OCI-LY3 (cell line): ENCODE data around the gene BRINP3.

Experiments
- H2AFZ ChIP-seq: fragments of 200-600, 300-600 bp; shearing (Covaris generic); 2 replicates; pipeline ENCODE4 v1.6.0; 2014; ENCODE audit warnings: antibody characterized with exemption, low read depth, low read length
- H3K27ac ChIP-seq: fragments of 200-600, 300-600 bp; sonication (generic); 2 replicates; pipeline ENCODE4 v1.5.1; 2014; ENCODE audit warnings: mild to moderate bottlenecking, low read length, moderate library complexity, mixed read lengths
- H3K27me3 ChIP-seq: fragments of 200-600, 300-600 bp; sonication (generic); 2 replicates; pipeline ENCODE4 v1.6.1; 2014; ENCODE audit warnings: low read depth, low read length, mixed read lengths
- H3K36me3 ChIP-seq: fragments of 200-600, 300-600 bp; sonication (generic); replicated peaks from 2 replicates; pipeline ENCODE3; 2014; ENCODE audit warnings: low read depth, low read length, mixed read lengths
- H3K4me1 ChIP-seq: fragments of 300-600, 200-600 bp; sonication (generic); 2 replicates; pipeline ENCODE4 v1.6.1; 2014; ENCODE audit warnings: low read length, mixed read lengths
- H3K4me2 ChIP-seq: fragments of 200-600, 300-600 bp; sonication (generic); 2 replicates; pipeline ENCODE4 v1.6.1; 2014; ENCODE audit warnings: low read length, mixed read lengths
- H3K4me3 ChIP-seq: fragments of 300-600, 200-600 bp; sonication (generic); 2 replicates; pipeline ENCODE4 v1.5.1; 2014; ENCODE audit warnings: antibody characterized with exemption, mild to moderate bottlenecking, low read length, moderate library complexity
- H3K79me2 ChIP-seq: fragments of 300-600, 200-600 bp; shearing (Covaris generic); 2 replicates; pipeline ENCODE4 v1.6.1; 2014; ENCODE audit warnings: mild to moderate bottlenecking, low read length, mixed read lengths
- H3K9ac ChIP-seq: fragments of 300-600, 200-600 bp; shearing (Covaris generic); 2 replicates; pipeline ENCODE4 v1.6.0; 2014; ENCODE audit warnings: mild to moderate bottlenecking, low read length, moderate library complexity
- H3K9me3 ChIP-seq: fragments of 200-600, 300-600 bp; shearing (Covaris generic); 2 replicates; pipeline ENCODE4 v1.6.1; 2014; ENCODE audit warnings: low read length, mixed read lengths; ENCODE audit not compliant: insufficient read depth
- H4K20me1 ChIP-seq: fragments of 200-600, 300-600 bp; sonication (generic); 2 replicates; pipeline ENCODE4 v1.6.1; 2016; ENCODE audit warnings: low read length, mixed read lengths; ENCODE audit not compliant: insufficient read depth
- CTCF ChIP-seq: fragments of 200-600, 300-600 bp; sonication (generic); IDR thresholded peaks from 2 replicates; pipeline ENCODE4 v1.5.1; 2014; ENCODE audit warnings: antibody characterized with exemption, low read length, low read depth
- EZH2phosphoT487 ChIP-seq: fragments of 200-600 bp; shearing (Covaris generic); IDR thresholded peaks from 2 replicates; pipeline ENCODE4 v1.6.1; 2018; ENCODE audit warnings: antibody characterized with exemption, mixed run types, low read depth

BRINP3 gene

GRCh38 chr1:190429932-190430331 is 47.7 kb downstream of the BRINP3 start:
- H3K4me1 ChIP-seq = no peaks in the 10 kb centered on the region
- no peak overlapping the region for H3K4me2 ChIP-seq
- no peaks in the 10 kb centered on the region for H3K27me3 ChIP-seq
- no peak overlapping the region for H3K4me3 ChIP-seq
- H3K9me3 ChIP-seq = no peaks in the 10 kb centered on the region
- H3K9ac ChIP-seq = no peak overlapping the region
- TF ChIP-seq CTCF = no peak
- no peak for TF ChIP-seq EZH2phosphoT487
- H4K20me1 ChIP-seq = no peaks in the 10 kb centered on the region
- H3K79me2 ChIP-seq = no peaks in the 10 kb centered on the region
- no peak overlapping the region for H3K27ac ChIP-seq
- no peak overlapping the region for H2AFZ ChIP-seq
- no peaks in the 10 kb centered on the region for H3K36me3 ChIP-seq

- Histone ChIP-seq H3K4me2 (no peak overlapping the region), H3K79me2 (no peaks in the 10 kb centered on the region)
Observed at GRCh38 chr1:190429141-190429540, 48.5 kb downstream of the BRINP3 start.

GRCh38 chr1:190416239-190416638 is 61.4 kb downstream of the BRINP3 start:
- no peaks in the 10 kb centered on the region for H3K9me3 ChIP-seq
- no peaks in the 10 kb centered on the region for H3K36me3 ChIP-seq
- no peak overlapping the region for H3K4me3 ChIP-seq

More at GRCh38 chr1:190429141-190429540, 48.5 kb downstream of the BRINP3 start:
- TF ChIP-seq CTCF (no peak), EZH2phosphoT487 (no peak)
- Histone ChIP-seq H3K27ac (no peak overlapping the region), H3K36me3 (no peaks in the 10 kb centered on the region), H3K9ac (no peak overlapping the region), H3K27me3 (no peaks in the 10 kb centered on the region), H3K4me1 (no peaks in the 10 kb centered on the region), H3K9me3 (no peaks in the 10 kb centered on the region), H4K20me1 (no peaks in the 10 kb centered on the region), H2AFZ (no peak overlapping the region), H3K4me3 (no peak overlapping the region)

GRCh38 chr1:190413142-190413541 is 64.5 kb downstream of the BRINP3 start:
- Histone ChIP-seq H4K20me1 (no peaks in the 10 kb centered on the region), H3K27ac (no peak overlapping the region), H3K9me3 (no peaks in the 10 kb centered on the region), H3K79me2 (no peaks in the 10 kb centered on the region), H3K4me2 (no peak overlapping the region), H3K4me1 (no peaks in the 10 kb centered on the region), H3K4me3 (no peak overlapping the region), H3K9ac (no peak overlapping the region), H3K27me3 (no peaks in the 10 kb centered on the region), H3K36me3 (no peaks in the 10 kb centered on the region), H2AFZ (no peak overlapping the region)
- TF ChIP-seq EZH2phosphoT487 (no peak), CTCF (no peak)

More at GRCh38 chr1:190416239-190416638, 61.4 kb downstream of the BRINP3 start:
- no peaks in the 10 kb centered on the region for H4K20me1 ChIP-seq
- H3K79me2 ChIP-seq = no peaks in the 10 kb centered on the region
- no peak overlapping the region for H3K4me2 ChIP-seq
- H3K27me3 ChIP-seq = no peaks in the 10 kb centered on the region
- no peak for TF ChIP-seq EZH2phosphoT487
- 0 out of 2 replicates have a peak, but pooled peaks have one; percentile 13 for TF ChIP-seq CTCF
- H3K9ac ChIP-seq = no peak overlapping the region
- H3K27ac ChIP-seq = no peak overlapping the region
- no peak overlapping the region for H2AFZ ChIP-seq
- H3K4me1 ChIP-seq = no peaks in the 10 kb centered on the region
